Inflammatory macrophage treated with lipopolysaccharide for 4 hours (primary cell): ENCODE data around the gene CDK18.
"Not testable (repeated sequence)": the region's sequence is repeated elsewhere in the genome, so short reads cannot be mapped to it uniquely, and the experiment has no call there.

Source experiments
- DNase-seq: peaks from one replicate; pipeline ENCODE4 v3.0.0-alpha.2; 2020

CDK18 gene

GRCh38 chr1:205504311-205505075, at the start of gene CDK18:
TSS of gene CDK18 (plus strand) at chr1:205504669. CDS start at chr1:205523168, 18,499 bp downstream.
- peak; percentile 86 for DNase-seq

GRCh38 chr1:205454903-205455335, 49.5 kb upstream of the CDK18 start:
- DNase-seq, result no peak

DNA sequence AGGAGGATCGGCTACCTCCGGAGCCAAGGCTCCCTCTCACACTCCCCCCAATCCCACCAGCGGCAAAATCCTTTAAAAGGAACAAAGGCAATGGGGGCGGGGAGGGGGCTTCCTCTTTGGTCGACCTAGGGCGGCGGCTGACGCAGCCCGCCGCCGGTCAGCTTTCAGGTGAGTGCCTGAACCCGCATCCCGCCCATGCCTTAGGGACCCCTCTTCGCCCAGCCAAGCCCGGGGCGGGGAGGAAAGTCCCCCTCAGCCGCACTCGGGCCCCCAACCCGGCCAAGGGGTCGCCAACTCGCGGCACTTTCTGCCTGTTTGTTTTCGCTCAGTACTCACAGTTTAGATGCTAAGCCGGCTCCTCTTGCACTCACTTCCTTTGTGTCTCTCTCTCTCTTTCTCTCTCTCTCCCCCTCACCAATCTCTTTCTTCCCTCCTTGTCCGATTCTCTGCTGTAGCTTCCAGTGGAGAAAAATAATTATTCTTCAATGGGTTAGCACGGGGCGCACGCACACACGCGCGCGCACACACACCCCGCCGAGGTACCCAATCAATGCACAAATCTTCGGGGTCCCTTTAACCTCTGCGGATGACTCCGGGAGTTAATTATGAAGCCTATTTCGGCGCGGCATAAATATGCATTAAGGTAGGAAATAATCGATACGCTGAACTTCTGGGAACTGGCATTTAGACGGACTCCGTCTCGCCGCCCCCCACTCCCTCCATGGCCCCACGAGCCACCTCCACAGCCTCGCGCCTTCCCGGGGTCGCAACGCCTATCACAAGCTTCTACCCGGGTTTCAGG, 48.7 kb upstream of the CDK18 start, which contains the start of gene BLACAT1:
Gene BLACAT1, minus strand, starts transcription at position 465 of the 802 bp plus-strand sequence.
- DNase-seq, result no peak

DNA sequence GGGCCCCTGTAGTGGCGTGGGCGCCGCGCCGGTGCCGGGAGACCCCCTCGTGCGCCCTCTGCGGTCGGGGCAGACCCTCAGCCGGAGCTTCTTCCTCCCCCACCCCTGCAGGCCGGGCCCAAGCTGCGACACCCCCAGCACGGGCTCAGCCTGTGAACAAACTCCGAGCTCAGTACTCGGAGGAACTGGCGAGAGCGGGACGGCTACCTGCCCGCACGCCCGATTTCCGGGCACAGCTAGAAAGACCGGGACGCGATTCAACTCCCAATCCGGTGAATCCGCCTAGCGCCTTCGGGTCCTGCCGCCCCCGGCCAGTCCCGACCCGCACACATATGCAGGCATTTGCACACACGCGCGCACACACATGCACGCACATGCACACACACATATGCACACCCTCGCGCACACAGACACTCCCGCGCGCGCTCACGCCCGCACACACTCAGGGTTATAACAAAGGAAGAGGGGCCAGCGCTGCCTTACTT, 48.0 kb upstream of the CDK18 start:
- no peak for DNase-seq

GRCh38 chr1:205456868-205457745, 47.4 kb upstream of the CDK18 start:
- no peak for DNase-seq

GRCh38 chr1:205458777-205459566, 45.5 kb upstream of the CDK18 start:
- DNase-seq, result peak; percentile 8

- DNase-seq, result no peak
Observed at GRCh38 chr1:205465392-205465791, 39.1 kb upstream of the CDK18 start.

DNA sequence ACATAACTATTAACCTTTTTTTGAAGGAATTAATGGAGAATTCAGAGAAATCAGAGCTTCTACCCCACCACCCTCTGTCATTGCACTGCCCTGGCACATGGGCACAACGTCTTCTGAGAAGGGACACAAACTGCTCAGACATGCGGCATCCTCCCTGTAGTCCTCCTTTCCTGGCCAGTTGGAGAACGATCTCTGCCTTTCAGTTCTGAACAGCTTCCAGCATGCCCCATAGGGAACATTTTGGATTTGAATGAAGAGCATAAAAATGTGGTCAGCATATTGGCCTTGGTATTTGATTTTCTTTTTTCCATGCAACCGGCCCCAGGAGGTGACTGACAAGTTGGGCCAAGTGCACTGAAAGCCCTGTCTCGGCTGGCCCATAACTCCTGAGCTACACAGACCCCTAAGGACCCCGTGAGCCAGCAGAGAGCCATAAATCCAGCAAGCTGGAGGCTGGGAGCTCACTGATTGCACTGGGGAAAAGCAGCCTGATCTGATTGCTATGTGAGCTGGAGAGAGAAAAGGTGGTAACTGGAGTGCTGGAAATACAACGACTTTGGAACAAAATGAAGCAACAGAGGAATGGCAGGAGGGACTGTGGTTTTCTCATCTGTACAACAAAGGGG, 37.8 kb upstream of the CDK18 start:
- DNase-seq, result no peak

- no peak for DNase-seq
Observed at GRCh38 chr1:205470131-205470530, 34.3 kb upstream of the CDK18 start.

DNA sequence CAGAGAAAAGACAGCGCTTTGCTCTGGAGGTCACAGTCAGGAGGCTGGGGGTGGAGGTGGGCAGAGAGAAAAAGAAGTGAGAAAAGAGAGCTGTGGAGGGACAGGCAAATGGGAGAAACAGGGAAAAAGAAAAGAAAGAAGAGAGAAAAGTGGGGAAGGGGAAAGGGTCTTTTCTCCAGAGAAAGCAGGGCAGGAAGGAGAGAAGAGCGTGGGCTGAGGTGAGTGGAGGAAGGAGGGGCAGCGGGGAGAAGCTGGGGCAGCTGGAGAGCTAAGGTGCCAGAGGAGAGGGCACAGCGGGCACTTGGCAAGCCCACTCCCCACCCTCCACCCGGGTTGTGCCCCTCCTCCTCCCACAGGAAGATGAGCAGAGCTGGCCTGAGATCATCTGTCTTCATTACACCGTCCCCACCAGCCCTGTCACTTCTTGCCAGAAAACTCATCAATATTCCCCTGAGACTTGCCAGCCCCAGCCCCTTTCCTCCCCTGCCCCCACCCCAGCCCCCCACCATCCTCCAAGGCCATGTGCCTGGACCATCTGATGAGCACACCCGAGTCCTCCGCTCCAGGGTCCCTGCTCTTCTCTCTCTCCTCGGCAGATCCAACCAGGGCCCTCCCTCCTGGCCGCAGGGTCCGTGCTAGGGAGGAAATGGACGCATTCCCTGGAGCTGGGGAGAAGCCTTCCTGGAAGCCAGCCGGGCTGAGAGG, 31.6 kb upstream of the CDK18 start:
- DNase-seq, result no peak

DNA sequence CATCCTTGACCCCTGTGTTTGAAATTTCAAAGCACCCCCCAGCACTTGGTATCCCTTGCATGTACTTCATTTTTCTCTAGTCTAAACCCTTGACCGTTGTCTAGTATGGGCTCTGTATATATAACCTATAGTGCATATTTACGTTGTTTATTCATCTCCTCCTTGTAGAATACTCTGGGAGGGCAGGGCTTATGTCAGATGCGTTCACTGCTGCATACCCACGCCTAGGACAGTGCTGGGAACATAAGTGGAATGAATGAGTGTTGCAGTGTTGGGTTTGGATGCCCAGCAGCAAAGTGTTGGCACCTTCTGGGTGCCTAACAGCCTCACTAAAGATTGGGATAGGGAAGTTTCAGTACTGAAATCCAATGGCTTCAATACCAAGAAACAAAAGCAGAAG, 31.0 kb upstream of the CDK18 start:
- DNase-seq, result no peak

DNA sequence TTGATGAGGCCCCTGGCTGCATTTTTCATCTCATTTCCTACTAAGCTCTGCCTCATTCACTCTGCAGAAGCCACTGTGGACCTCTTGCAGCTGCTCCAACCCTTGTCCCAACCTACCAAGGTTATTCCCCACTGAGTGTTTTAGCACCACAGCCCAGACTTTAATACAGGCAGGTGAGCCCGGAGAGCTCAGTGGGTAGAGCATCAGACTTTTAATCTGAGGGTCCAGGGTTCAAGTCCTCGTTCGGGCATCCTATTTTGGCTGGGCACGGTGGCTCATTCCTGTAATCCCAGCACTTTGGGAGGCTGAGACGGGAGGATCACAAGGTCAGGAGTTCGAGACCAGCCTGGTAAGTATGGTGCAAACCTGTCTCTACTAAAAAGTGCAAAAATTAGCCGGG, 30.5 kb upstream of the CDK18 start:
- DNase-seq, result no peak

DNA sequence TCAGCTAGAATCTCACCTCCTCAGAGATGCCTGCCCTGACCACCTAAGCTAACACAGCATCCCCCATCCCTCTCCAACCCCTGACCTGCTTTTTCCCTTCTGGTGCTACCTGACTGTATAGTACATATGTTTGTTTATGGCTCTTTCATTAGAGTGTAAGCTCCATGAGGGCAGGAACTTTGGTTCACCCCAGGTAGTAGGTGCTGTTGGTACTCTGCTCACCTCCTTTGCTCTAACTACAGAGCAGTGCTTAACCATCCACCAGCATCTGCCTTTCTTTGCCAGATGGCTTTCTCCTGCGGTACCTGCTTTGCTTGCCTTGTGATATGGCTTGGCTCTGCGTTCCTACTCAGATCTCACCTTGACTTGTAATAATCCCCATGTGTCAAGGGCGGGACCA, 29.9 kb upstream of the CDK18 start:
- no peak for DNase-seq

- no peak for DNase-seq
Observed at GRCh38 chr1:205475855-205476254, 28.6 kb upstream of the CDK18 start.

GRCh38 chr1:205476648-205477047, 27.8 kb upstream of the CDK18 start:
- DNase-seq, result no peak

- no peak for DNase-seq
Observed at GRCh38 chr1:205477121-205477758, 27.2 kb upstream of the CDK18 start.

- no peak for DNase-seq
Observed at GRCh38 chr1:205477759-205478247, 26.7 kb upstream of the CDK18 start.

- not testable (repeated sequence) for DNase-seq
Observed at GRCh38 chr1:205478985-205479384, 25.5 kb upstream of the CDK18 start.

GRCh38 chr1:205480349-205480985, 24.0 kb upstream of the CDK18 start:
- DNase-seq, result no peak

DNA sequence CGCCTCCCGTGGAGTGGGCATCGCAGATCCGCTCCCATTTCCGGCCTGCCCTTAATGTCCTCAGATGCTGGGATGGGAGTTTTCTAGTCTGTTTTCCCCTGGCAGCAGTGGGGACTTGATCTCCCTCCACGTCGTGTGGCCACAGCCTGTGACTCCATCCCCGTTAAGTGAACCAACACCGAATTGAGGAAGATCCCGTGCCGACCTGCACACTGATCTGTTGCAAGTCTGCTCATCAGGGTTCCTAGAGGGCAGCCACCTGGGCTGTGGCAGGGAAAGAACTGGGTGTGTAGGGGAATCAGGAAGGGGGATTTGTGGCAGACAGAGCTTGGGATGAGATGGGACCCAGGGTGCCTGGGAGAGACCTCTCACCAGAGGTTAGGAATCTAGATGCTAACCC, 23.3 kb upstream of the CDK18 start:
- DNase-seq, result no peak
